OCI-M1 (cell line): Measurements from ENCODE around the gene LIN28A.
A peak's percentile ranks its signal among the peaks of the same experiment; 100 is the strongest.

Source experiments
- DNase-seq: peaks from one replicate; lab custom pipeline; 2025; lab: John Stamatoyannopoulos, UW

LIN28A gene

GRCh38 chr1:26387447-26387846, 23.2 kb upstream of the LIN28A start:
- DNase-seq, result peak; percentile 41

DNA sequence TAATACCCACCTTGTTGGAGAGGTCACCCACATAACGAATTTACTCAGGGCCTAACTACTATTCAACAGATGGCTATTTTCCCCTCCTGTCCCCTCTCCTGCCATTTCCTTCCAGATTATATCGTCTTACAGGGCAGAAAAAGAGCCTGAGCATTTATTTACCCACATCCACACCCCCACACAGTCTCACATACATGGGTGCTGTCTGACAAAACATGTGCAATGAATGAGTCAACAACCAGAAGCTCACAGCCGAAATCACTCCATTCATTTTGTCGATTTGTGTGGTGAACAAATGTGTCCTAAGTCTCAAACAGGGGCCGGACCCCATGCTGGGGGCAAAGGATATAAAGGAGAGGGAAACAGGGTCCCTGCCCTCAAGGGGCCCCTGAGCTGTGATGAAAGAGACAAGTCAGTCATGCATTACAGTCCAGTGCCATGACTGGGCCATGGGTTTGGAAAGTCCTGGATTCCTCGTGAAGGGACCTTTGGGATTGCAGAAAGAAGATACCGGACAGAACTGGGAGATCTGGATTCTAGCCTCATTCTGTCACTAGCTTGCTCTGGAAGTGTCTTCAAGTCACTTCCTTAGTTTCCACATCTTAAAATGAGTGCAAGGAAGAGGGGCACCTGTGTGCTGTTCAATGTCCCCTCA, 21.7 kb upstream of the LIN28A start:
- no peak for DNase-seq

- no peak for DNase-seq
Observed at GRCh38 chr1:26389604-26390247, 20.9 kb upstream of the LIN28A start.

DNA sequence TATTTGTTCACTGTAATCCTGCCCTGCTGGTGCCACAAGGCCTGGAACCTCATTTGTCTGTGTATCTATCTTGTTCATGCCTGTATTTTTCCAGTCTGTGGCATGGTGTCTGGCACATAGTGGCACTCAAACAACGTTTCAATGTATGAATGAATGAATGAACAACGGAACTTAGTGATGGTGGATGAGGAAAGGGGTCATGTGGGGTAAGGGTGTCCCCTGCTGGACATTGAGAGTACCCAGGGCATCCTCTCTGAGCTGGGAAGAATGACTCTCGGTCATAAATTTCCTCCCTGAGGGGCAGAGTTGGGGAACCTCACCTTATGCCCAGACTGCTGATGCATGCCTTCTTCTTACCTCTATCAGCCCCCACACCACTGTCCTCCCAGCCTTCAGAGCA, 19.2 kb upstream of the LIN28A start:
- DNase-seq, result peak; percentile 80

DNA sequence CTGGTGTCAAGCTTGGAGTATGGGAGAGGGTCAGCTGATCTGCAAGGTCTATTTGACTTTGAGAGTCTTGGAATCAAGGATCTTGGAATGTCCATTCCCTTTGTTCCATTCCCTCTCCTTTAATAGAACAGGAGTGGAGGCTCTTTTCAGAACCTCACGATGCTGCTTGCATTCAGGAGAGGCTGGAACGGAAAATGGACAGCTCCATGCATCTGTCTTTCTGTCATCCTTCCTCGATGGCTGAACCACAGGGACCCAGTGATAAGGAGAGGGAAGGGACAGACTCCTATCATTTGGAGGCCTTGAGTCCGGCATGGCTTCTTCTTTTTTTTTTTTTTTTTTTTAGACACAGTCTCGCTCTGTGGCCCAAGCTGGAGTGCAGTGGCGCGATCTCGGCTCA, 14.9 kb upstream of the LIN28A start:
- no peak for DNase-seq

GRCh38 chr1:26399034-26399433, 11.6 kb upstream of the LIN28A start:
- no peak for DNase-seq

GRCh38 chr1:26401891-26402290, 8.7 kb upstream of the LIN28A start:
- no peak for DNase-seq

GRCh38 chr1:26403656-26404055, 7.0 kb upstream of the LIN28A start:
- no peak for DNase-seq

GRCh38 chr1:26404641-26405040, 6.0 kb upstream of the LIN28A start:
- no peak for DNase-seq

DNA sequence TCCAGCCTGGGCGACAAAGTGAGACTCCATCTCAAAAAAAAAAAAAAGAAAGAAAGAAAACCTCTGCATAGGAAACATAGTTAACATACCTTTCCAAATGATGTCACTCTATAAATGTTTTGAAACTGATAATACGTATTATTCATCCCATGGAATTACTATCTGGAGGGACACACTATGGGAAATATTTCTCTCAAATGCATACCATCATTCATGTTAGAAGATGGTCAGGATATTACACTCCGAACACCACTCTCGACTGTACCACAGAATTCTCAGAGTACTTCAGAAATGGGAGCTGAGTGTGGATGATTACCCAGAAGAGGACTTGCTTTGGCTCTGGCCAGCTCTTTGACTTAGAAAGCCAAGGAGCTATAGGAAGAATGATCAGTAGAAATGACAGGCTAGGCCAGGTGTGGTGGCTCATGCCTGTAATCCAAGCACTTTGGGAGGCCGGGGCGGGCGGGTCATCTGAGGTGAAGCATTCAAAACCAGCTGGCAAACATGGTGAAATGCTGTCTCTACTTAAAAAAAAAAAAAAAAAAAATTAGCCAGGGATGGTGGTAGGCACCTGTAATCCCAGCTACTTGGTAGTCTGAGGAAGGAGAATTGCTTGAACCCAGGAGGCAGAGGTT, 5.2 kb upstream of the LIN28A start:
- no peak for DNase-seq

DNA sequence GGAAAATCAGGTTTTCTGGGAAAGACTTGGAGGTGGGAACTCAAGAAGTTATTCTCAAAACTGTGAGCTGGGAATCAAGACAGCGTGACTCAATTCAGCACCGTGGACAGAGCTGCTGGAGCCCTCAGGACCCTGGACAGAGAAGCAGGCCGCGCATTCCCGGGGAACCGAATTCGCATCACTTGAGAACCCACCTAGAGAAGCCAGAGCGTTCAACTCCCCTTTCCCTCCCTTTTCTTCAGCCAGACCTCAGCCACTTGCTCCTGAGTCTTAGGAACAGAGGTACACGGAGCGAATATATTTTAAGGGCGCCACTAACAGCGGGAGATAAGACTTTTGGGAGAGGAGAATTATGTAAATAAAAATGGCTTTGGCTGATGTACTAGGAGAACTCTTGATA, 2.0 kb upstream of the LIN28A start:
- DNase-seq, result peak; percentile 83

GRCh38 chr1:26409191-26409807, 1.3 kb upstream of the LIN28A start:
- DNase-seq, result peak; percentile 56

- DNase-seq, result no peak
Observed at GRCh38 chr1:26411624-26412074, 1.0 kb downstream of the LIN28A start.

GRCh38 chr1:26412180-26412840, 1.7 kb downstream of the LIN28A start:
- no peak for DNase-seq

DNA sequence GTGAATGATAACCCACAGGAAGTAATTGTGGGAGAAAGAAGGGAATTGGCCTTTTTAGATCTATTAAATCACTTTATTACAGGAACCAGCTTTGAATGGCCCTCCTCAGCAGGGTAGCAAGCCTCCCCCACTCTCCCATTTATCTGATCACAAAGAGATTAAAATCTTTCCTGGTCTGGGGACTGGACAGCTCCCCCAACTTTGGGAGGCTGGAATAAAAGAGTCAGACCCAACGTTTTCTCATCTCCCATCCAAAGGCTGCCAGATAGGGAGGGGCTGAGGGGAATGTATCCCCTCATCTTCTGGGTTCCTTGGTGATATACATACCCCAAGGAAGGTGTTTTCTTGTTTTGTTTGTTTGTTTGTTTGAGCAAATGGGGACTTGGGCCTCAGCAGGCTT, 2.4 kb downstream of the LIN28A start:
- no peak for DNase-seq

DNA sequence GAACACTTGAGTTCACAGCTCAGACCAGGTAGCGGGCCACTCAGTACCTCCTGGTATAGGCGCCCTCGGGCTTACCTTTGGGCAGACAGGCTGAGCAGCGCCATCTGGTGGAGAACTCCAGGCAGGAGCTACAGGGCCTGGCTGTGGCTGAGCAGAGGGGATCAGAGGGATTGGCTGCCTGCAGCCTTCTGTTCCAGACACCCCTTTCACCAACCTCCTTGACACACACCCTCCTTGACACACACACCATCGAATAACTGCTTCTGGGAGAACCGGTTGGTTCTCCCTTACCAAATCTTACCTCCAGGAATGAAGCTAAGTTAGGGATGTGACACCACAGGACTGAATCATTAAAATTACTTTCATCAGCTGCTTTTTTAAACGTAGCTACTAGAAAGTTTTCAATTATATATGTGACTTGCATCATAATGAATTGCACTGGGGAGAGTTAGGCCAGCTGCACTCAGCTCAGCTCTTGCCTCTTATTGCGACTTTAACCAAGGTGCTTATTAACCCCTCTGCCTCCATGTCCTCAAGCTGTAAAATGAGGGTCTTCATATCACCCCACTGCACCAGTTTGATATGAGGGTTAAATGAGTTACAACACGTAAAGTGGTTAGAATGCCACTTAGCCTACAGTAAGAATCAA, 6.6 kb downstream of the LIN28A start:
- peak; percentile 83 for DNase-seq

GRCh38 chr1:26418865-26419349, 8.3 kb downstream of the LIN28A start:
- DNase-seq, result no peak

DNA sequence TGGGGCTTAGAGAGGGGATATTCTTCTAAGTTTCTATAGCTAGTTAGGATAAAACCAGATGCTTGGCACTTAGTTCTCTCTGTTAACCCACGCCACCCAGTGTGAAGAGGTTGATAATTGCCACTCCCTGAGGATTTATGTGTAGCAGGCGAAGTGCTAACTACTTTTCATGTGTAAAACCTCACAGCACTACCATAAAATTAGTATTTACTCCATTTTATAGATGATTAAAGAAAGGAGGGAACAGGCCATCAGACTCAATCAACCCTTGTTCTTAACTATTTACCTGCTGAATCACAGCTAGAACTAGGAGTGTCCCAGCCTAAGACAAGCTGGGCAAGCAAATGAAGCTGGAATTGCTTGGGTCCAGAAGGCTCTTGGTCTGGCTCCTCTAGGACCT, 8.9 kb downstream of the LIN28A start:
- DNase-seq, result no peak

DNA sequence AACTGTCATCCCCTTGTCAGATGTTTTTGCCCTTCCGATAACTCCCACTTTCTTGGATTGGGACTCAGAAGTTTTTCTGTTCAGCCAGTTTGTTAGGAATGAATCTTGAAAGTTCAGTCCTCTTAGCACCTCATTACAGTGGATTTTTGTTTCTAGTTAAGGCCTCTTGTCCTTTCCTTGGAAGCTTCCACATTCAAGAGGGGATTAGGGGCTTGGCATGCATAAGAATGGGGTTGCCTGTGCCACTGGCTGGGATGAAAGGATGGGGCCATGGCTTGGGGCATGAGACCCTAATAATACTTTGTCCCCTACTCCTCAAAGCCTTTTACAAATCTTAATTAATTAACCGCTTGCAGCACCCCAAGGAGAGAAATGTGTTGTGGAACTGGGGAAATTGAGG, 19.1 kb downstream of the LIN28A start:
- no peak for DNase-seq

- peak; percentile 99 for DNase-seq
Observed at GRCh38 chr1:26431979-26432695, 21.5 kb downstream of the LIN28A start, which contains the start of gene DHDDS. Gene DHDDS (plus strand): TSS chr1:26432321. CDS start chr1:26432946, 625 bp downstream.

DNA sequence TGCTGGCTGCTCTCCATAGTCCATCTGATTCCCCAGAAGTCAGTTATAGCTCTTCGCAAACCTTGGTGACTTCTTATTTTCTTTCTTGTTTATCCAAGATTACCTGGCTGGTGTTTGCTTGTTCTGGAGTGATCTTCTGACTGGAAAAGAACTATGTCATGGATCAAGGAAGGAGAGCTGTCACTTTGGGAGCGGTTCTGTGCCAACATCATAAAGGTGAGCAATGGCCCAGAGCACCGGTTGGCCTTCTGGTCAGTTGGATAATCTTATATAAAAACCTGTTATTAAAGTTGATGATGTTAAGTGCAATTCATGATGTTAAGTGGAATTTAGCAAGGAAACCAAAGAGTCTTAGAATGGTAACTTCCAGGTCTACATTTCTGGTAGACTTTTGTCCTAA, 22.2 kb downstream of the LIN28A start:
- no peak for DNase-seq
